ENCODE results near the gene CD53. TPM values are rescaled to one million over a fixed set of nuclear protein-coding genes. Genes with fewer than 3 reads are reported as not detected.

Gene CD53
- total RNA-seq, 1 experiment from 2014 or later: 0.96 TPM

DNA sequence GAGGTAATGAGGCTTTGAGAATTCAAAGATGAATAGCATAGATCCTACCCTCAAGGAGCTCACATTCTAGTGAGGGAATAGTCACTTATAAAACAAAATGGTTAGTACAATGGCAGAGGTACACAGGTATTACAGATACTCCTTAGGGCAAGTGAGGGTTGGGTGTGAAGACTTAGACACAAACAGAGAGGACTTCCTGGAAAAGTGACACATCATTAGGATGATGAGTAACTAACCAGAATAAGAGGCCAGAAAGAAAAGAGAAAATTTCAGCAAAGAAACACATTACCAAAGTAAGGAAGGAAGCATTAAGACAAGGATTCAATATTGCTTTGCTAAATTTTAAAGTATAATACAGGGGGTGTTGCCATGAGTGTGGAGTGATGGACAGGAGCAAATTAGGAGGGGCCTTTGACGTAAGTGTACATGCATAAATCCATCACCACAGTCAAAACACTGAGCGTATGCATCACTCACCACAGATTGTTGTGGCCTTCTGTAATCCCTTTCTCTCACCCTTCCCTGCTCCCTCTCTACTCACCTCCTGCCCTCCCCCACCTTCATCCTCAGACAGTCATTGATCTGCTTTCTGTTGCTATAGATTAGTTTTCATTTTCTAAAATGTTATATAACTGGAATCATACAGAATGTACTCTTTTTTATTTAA lies 7.9 kb downstream of the CD53 start:
- Histone ChIP-seq H3K79me2 (ENCODE audit: insufficient read depth, low read length) (no peaks in the 10 kb centered on the region), H3K4me3 (replicated peaks in 1 of 2; ENCODE audit: low read depth in 1 of 2, low read length in 2 of 2) (no peak overlapping the region), H3K4me2 (ENCODE audit: low read length) (no peak overlapping the region), H3K36me3 (ENCODE audit: control insufficient read depth in 1 of 2, insufficient read depth in 2 of 2, low read length in 2 of 2) (no peaks in the 10 kb centered on the region), H2AFZ (ENCODE audit: low read depth, low read length, poor library complexity, severe bottlenecking) (no peak overlapping the region), H3K9me2 (ENCODE audit: insufficient read depth) (no peaks in the 10 kb centered on the region), H3K27me3 (ENCODE audit: insufficient read depth, low read length) (no peaks in the 10 kb centered on the region), H3K9ac (ENCODE audit: low read length) (no peak overlapping the region), H3K9me3 (ENCODE audit: control insufficient read depth in 1 of 2, insufficient read depth in 1 of 2, low read depth in 1 of 2, low read length in 2 of 2) (no peaks in the 10 kb centered on the region), H4K20me1 (ENCODE audit: insufficient read depth) (no peaks in the 10 kb centered on the region), H3K27ac (ENCODE audit: low read depth, low read length) (no peak overlapping the region), H3K4me1 (ENCODE audit: control insufficient read depth in 1 of 2, insufficient read depth in 2 of 2, low read length in 2 of 2) (peaks cover 4 to 11% of the 10 kb centered on the region in 2 experiments; a peak in 3 of 4 replicates)
- ChIA-PET CTCF (no interaction called here), RAD21 (ENCODE audit: low non-redundant PET in 1 of 2, low total read pairs in 2 of 2, uncharacterized antibody in 2 of 2, unreplicated experiment in 2 of 2) (no interaction called here), POLR2A (no interaction called here)
- BruUV-seq (replicated peaks): no TSS peak
- TF ChIP-seq RAD21 (IDR thresholded peaks at IDR 0.05; ENCODE audit: low read depth): no peak
- no peak for TF ChIP-seq EGR1 (IDR thresholded peaks at IDR 0.05; ENCODE audit: low read depth)
- TF ChIP-seq ELF1 (IDR thresholded peaks at IDR 0.05; ENCODE audit: borderline replicate concordance, low read depth): no peak
- TF ChIP-seq FOSL1 (IDR thresholded peaks at IDR 0.05; ENCODE audit: low read depth): no peak
- TF ChIP-seq SRF (IDR thresholded peaks at IDR 0.05; ENCODE audit: low read depth): no peak
- TF ChIP-seq, protein P1, sequence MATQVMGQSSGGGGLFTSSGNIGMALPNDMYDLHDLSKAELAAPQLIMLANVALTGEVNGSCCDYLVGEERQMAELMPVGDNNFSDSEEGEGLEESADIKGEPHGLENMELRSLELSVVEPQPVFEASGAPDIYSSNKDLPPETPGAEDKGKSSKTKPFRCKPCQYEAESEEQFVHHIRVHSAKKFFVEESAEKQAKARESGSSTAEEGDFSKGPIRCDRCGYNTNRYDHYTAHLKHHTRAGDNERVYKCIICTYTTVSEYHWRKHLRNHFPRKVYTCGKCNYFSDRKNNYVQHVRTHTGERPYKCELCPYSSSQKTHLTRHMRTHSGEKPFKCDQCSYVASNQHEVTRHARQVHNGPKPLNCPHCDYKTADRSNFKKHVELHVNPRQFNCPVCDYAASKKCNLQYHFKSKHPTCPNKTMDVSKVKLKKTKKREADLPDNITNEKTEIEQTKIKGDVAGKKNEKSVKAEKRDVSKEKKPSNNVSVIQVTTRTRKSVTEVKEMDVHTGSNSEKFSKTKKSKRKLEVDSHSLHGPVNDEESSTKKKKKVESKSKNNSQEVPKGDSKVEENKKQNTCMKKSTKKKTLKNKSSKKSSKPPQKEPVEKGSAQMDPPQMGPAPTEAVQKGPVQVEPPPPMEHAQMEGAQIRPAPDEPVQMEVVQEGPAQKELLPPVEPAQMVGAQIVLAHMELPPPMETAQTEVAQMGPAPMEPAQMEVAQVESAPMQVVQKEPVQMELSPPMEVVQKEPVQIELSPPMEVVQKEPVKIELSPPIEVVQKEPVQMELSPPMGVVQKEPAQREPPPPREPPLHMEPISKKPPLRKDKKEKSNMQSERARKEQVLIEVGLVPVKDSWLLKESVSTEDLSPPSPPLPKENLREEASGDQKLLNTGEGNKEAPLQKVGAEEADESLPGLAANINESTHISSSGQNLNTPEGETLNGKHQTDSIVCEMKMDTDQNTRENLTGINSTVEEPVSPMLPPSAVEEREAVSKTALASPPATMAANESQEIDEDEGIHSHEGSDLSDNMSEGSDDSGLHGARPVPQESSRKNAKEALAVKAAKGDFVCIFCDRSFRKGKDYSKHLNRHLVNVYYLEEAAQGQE (IDR thresholded peaks at IDR 0.05; ENCODE audit: low read depth): no peak
- TF ChIP-seq EZH2phosphoT487 (IDR thresholded peaks at IDR 0.05; ENCODE audit: borderline replicate concordance): no peak
- no peak for TF ChIP-seq ZFX (IDR thresholded peaks at IDR 0.05)
- DNase-seq (ENCODE audit: low read depth, low spot score) (no peak), ATAC-seq (no peak)
- intact Hi-C loops (cut with micrococcal nuclease): no loop called here

Data from HCT116 (cell line).